H9 (cell line): Measurements from ENCODE around the gene PTPRN2. TPM values are rescaled to one million over a fixed set of nuclear protein-coding genes. Genes with fewer than 3 reads are reported as not detected.

ENCODE experiments used
- DNase-seq: peaks from one replicate; pipeline ENCODE4 v3.0.0-alpha.2; 2017
- H2AFZ ChIP-seq: one replicate; pipeline ENCODE4 v1.6.1; 2013; ENCODE audit warnings: mild to moderate bottlenecking, low read length, control low read depth, moderate library complexity
- H2AK5ac ChIP-seq: 2 replicates; pipeline ENCODE4 v1.6.1; 2013; ENCODE audit warnings: low read length, control low read depth, mixed read lengths; ENCODE audit not compliant: insufficient read length
- H2BK120ac ChIP-seq: one replicate; pipeline ENCODE4 v1.6.1; 2013; ENCODE audit warnings: low read depth, mild to moderate bottlenecking, low read length, control low read depth, inconsistent platforms; ENCODE audit not compliant: poor library complexity, severe bottlenecking
- H2BK12ac ChIP-seq: 2 replicates; pipeline ENCODE4 v1.6.1; 2013; ENCODE audit warnings: low read length, control low read depth, mixed read lengths, low read depth; ENCODE audit not compliant: insufficient read length
- H2BK15ac ChIP-seq: 2 replicates; pipeline ENCODE4 v1.6.1; 2013; ENCODE audit warnings: low read depth, low read length, control low read depth
- H2BK20ac ChIP-seq: one replicate; pipeline ENCODE4 v1.6.1; 2013; ENCODE audit warnings: low read depth, mild to moderate bottlenecking, low read length, control low read depth, inconsistent platforms; ENCODE audit not compliant: poor library complexity, severe bottlenecking
- H2BK5ac ChIP-seq: 2 replicates; pipeline ENCODE4 v1.6.1; 2013; ENCODE audit warnings: low read length, control low read depth, mixed read lengths; ENCODE audit not compliant: insufficient read length
- H3K14ac ChIP-seq: 2 replicates; pipeline ENCODE4 v1.6.1; 2013; ENCODE audit warnings: low read length, control low read depth; ENCODE audit not compliant: insufficient read depth
- H3K18ac ChIP-seq: 2 replicates; pipeline ENCODE4 v1.6.1; 2013; ENCODE audit warnings: low read depth, mild to moderate bottlenecking, mixed read lengths, low read length, control low read depth; ENCODE audit not compliant: insufficient read length
- H3K23ac ChIP-seq: 2 replicates; pipeline ENCODE4 v1.6.1; 2013; ENCODE audit warnings: low read length, control low read depth, mixed read lengths, low read depth; ENCODE audit not compliant: insufficient read length
- H3K23me2 ChIP-seq: 2 replicates; pipeline ENCODE4 v1.6.1; 2013; ENCODE audit warnings: low read depth, mild to moderate bottlenecking, mixed read lengths, low read length, control low read depth; ENCODE audit not compliant: insufficient read length, poor library complexity, severe bottlenecking
- H3K27ac ChIP-seq: 2 replicates; pipeline ENCODE4 v1.5.1; 2013; ENCODE audit warnings: low read length, control low read depth, mixed read lengths, low read depth; ENCODE audit not compliant: insufficient read length
- H3K27me3 ChIP-seq: 2 replicates; pipeline ENCODE4 v1.6.1; 2013; ENCODE audit warnings: low read length, control low read depth, inconsistent platforms; ENCODE audit not compliant: insufficient read depth
- H3K4ac ChIP-seq: 2 replicates; pipeline ENCODE4 v1.6.1; 2013; ENCODE audit warnings: low read depth, mild to moderate bottlenecking, control low read depth, inconsistent platforms, low read length, moderate library complexity
- H3K4me1 ChIP-seq: 2 replicates; pipeline ENCODE4 v1.6.1; 2013; ENCODE audit warnings: low read length, control low read depth, inconsistent platforms; ENCODE audit not compliant: insufficient read depth
- H3K4me2 ChIP-seq: 2 replicates; pipeline ENCODE4 v1.6.1; 2013; ENCODE audit warnings: low read length, control low read depth, mixed read lengths; ENCODE audit not compliant: insufficient read length, insufficient read depth
- H3K56ac ChIP-seq: 2 replicates; pipeline ENCODE4 v1.6.1; 2013; ENCODE audit warnings: low read depth, mild to moderate bottlenecking, mixed read lengths, low read length, control low read depth; ENCODE audit not compliant: insufficient read length
- H3K79me1 ChIP-seq: 2 replicates; pipeline ENCODE4 v1.6.1; 2013; ENCODE audit warnings: low read depth, mild to moderate bottlenecking, moderate library complexity, low read length, control low read depth, inconsistent platforms; ENCODE audit not compliant: insufficient read depth, poor library complexity, severe bottlenecking
- H3K79me2 ChIP-seq: 2 replicates; pipeline ENCODE4 v1.6.1; 2013; ENCODE audit warnings: low read length, control low read depth, inconsistent platforms; ENCODE audit not compliant: insufficient read depth
- H3K9ac ChIP-seq: 2 replicates; pipeline ENCODE4 v1.6.1; 2013; ENCODE audit warnings: low read length, control low read depth, mixed read lengths; ENCODE audit not compliant: insufficient read length; ENCODE audit errors: extremely low read depth
- H3K9me3 ChIP-seq: one replicate; pipeline ENCODE4 v1.6.1; 2013; ENCODE audit warnings: low read depth, low read length, inconsistent platforms; ENCODE audit not compliant: control insufficient read depth
- H3T11ph ChIP-seq: one replicate; pipeline ENCODE4 v1.6.1; 2013; ENCODE audit warnings: mild to moderate bottlenecking, low read length, control low read depth, inconsistent platforms
- H4K20me1 ChIP-seq: one replicate; pipeline ENCODE4 v1.6.1; 2013; ENCODE audit not compliant: control insufficient read depth, insufficient read length, insufficient read depth
- H4K5ac ChIP-seq: 2 replicates; pipeline ENCODE4 v1.6.1; 2013; ENCODE audit warnings: low read depth, mild to moderate bottlenecking, mixed read lengths, low read length, control low read depth; ENCODE audit not compliant: insufficient read length
- H4K8ac ChIP-seq: replicated peaks from 2 replicates; pipeline ENCODE4 v1.6.1; 2013; ENCODE audit warnings: low read length, control low read depth, mixed read lengths, low read depth; ENCODE audit not compliant: insufficient read length
- H4K91ac ChIP-seq: 2 replicates; pipeline ENCODE4 v1.6.1; 2013; ENCODE audit warnings: low read depth, mild to moderate bottlenecking, moderate library complexity, mixed read lengths, low read length, control low read depth; ENCODE audit not compliant: insufficient read length
- H3K27ac Mint-ChIP-seq, 3 experiments: 2 replicates in 2 of 3; 3 replicates in 1 of 3; pipeline ENCODE4 v1.8.0; 2020 to 2021; ENCODE audit warnings: mixed read lengths in 3 of 3, mild to moderate bottlenecking in 1 of 3, moderate library complexity in 1 of 3
- H3K27me3 Mint-ChIP-seq: 2 replicates; pipeline ENCODE4 v1.8.0; 2021; ENCODE audit warnings: low read depth, mild to moderate bottlenecking, moderate library complexity, mixed read lengths
- H3K36me3 Mint-ChIP-seq, 3 experiments: 2 replicates in 2 of 3; 3 replicates in 1 of 3; pipeline ENCODE4 v1.8.0; 2020 to 2021; ENCODE audit warnings: low read depth in 3 of 3, mixed read lengths in 3 of 3; ENCODE audit not compliant: insufficient read depth in 1 of 3
- H3K4me1 Mint-ChIP-seq, 2 experiments: 2 replicates each; pipeline ENCODE4 v1.8.0; 2020; ENCODE audit warnings: mixed read lengths in 2 of 2
- H3K4me3 Mint-ChIP-seq, 2 experiments: 2 replicates in 1 of 2; 3 replicates in 1 of 2; pipeline ENCODE4 v1.8.0; 2020 to 2021; ENCODE audit warnings: mild to moderate bottlenecking in 2 of 2, mixed read lengths in 2 of 2, moderate library complexity in 1 of 2
- H3K9me3 Mint-ChIP-seq, 2 experiments: 2 replicates in 1 of 2; 3 replicates in 1 of 2; pipeline ENCODE4 v1.8.0; 2020; ENCODE audit warnings: mild to moderate bottlenecking in 2 of 2, mixed read lengths in 2 of 2, moderate library complexity in 1 of 2
- WGBS: extraction: QIAGEN DNeasy Blood & Tissue Kit; methylation state at CpG from one replicate; pipeline ENCODE4 v1.1.7; 2013; ENCODE audit warnings: missing lambda C conversion rate, low lambda C conversion rate, mixed read lengths; ENCODE audit not compliant: insufficient read length; ENCODE audit errors: extremely low coverage; 5-methylcytosine and 5-hydroxymethylcytosine counted together
- total RNA-seq: library from RNA; stranded (reverse); gene quantifications from 2 replicates; pipeline ENCODE4 v1.2.1, GENCODE V29; 2021
- TF ChIP-seq, protein P1 (sequence below): fragments of 200-600 bp; sonication (generic); conservative IDR thresholded peaks from 3 replicates; pipeline ENCODE4 v1.8.0; 2021; ENCODE audit warnings: antibody characterized with exemption, mild to moderate bottlenecking

PTPRN2 gene
- total RNA-seq, 1 experiment from 2014 or later = 5.2 TPM

DNA sequence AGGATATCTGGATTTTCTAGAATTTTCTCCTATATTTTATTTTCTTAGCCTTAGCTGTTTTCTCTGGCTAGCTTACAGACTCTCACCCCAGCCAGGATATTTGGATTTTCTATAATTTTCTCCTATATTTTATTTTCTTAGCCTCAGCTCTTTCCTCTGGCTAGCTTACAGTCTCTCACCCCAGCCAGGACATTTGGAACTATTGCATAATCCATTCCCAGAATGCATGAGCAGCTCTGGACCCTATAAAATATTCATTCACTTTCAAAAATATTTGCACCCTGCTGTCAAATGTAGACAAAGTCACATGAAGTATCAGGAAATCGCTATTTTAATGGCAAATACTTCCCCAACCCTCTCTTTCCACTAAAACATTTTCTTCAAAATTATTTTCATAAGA lies 952.0 kb downstream of the PTPRN2 start:
- no peak overlapping the region for H4K91ac ChIP-seq
- Mint-ChIP-seq H3K27ac (no peak overlapping the region), H3K36me3 (peaks cover 0 to 13% (median 5%) of the 10 kb centered on the region in 3 experiments; a peak in 4 of 7 replicates), H3K4me1 (peaks cover 0 to 7% of the 10 kb centered on the region in 2 experiments; a peak in 1 of 4 replicates), H3K4me3 (no peak overlapping the region), H3K9me3 (peaks cover 5 to 12% of the 10 kb centered on the region in 2 experiments), H3K27me3 (peaks cover 91% of the 10 kb centered on the region)
- H3K4ac ChIP-seq = no peak overlapping the region
- no peak overlapping the region for H2BK20ac ChIP-seq
- H2BK5ac ChIP-seq = no peak overlapping the region
- no peak overlapping the region for H2BK120ac ChIP-seq
- H3K4me1 ChIP-seq = no peaks in the 10 kb centered on the region
- no peak overlapping the region for H2BK12ac ChIP-seq
- H3K23me2 ChIP-seq = no peaks in the 10 kb centered on the region
- no peak overlapping the region for H4K5ac ChIP-seq
- no peak overlapping the region for H3T11ph ChIP-seq
- H3K79me2 ChIP-seq = no peaks in the 10 kb centered on the region
- TF ChIP-seq, protein P1, sequence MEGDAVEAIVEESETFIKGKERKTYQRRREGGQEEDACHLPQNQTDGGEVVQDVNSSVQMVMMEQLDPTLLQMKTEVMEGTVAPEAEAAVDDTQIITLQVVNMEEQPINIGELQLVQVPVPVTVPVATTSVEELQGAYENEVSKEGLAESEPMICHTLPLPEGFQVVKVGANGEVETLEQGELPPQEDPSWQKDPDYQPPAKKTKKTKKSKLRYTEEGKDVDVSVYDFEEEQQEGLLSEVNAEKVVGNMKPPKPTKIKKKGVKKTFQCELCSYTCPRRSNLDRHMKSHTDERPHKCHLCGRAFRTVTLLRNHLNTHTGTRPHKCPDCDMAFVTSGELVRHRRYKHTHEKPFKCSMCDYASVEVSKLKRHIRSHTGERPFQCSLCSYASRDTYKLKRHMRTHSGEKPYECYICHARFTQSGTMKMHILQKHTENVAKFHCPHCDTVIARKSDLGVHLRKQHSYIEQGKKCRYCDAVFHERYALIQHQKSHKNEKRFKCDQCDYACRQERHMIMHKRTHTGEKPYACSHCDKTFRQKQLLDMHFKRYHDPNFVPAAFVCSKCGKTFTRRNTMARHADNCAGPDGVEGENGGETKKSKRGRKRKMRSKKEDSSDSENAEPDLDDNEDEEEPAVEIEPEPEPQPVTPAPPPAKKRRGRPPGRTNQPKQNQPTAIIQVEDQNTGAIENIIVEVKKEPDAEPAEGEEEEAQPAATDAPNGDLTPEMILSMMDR = no peak
- no peaks in the 10 kb centered on the region for H3K27me3 ChIP-seq
- no peaks in the 10 kb centered on the region for H4K20me1 ChIP-seq
- no peak overlapping the region for H2BK15ac ChIP-seq
- no peak overlapping the region for H3K23ac ChIP-seq
- H3K4me2 ChIP-seq = no peak overlapping the region
- H3K9ac ChIP-seq = no peak overlapping the region
- no CpG with 5 or more reads among the region's 1 CpG for WGBS
- no peak for DNase-seq
- H3K27ac ChIP-seq = no peak overlapping the region
- H4K8ac ChIP-seq = no peak overlapping the region
- no peak overlapping the region for H2AFZ ChIP-seq
- no peaks in the 10 kb centered on the region for H3K9me3 ChIP-seq
- no peak overlapping the region for H2AK5ac ChIP-seq
- no peaks in the 10 kb centered on the region for H3K79me1 ChIP-seq
- no peak overlapping the region for H3K18ac ChIP-seq
- H3K56ac ChIP-seq = no peak overlapping the region
- H3K14ac ChIP-seq = no peak overlapping the region
